ENCODE data around the gene MLYCD. TPM values are rescaled to one million over a fixed set of nuclear protein-coding genes. Genes with fewer than 3 reads are reported as not detected.

MLYCD gene
- total and polyA plus RNA-seq, 2 experiments from 2014 or later, result 3.2 to 7.2 TPM

DNA sequence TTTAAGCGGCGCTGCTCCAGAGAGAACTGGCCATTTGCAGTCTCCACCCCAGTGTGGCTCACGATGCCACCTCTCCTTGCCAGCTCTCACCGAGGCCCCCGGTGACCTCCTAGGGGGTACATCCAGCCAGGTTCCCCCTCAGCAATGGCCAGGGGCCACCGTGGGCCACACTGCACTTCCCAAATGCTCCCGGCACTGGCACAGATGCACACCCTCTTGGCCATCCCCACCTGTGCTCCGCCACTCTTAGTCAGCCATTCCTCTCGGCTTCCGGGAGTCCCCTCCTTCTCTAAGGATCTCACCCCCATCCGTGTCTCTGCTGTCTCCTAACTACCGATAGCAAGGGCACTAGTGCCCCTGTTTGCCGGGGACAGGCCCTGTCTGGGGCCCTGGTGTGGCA is 25.8 kb downstream of the MLYCD start:
- Histone ChIP-seq H3K9me2 (ENCODE audit: insufficient read depth) (no peaks in the 10 kb centered on the region), H2AFZ (no peak overlapping the region), H3K4me3 (no peak overlapping the region), H3K36me3 (ENCODE audit: insufficient read depth) (no peaks in the 10 kb centered on the region), H3K4me1 (ENCODE audit: insufficient read depth) (peaks cover 13% of the 10 kb centered on the region), H3K79me2 (replicated peaks; ENCODE audit: insufficient read depth) (no peaks in the 10 kb centered on the region), H4K20me1 (replicated peaks; ENCODE audit: insufficient read depth) (no peaks in the 10 kb centered on the region), H3K27ac (ENCODE audit: low read depth) (no peak overlapping the region), H3K27me3 (ENCODE audit: insufficient read depth) (no peaks in the 10 kb centered on the region), H3F3A (replicated peaks; ENCODE audit: low read depth) (no peaks in the 10 kb centered on the region), H3K4me2 (no peak overlapping the region)
- no peak overlapping the region for H3K27ac Mint-ChIP-seq
- H3K4me3 Mint-ChIP-seq, result no peak overlapping the region
- DNase-seq (ENCODE audit: low spot score) (no peak), ATAC-seq (no peak)
- H3K27me3 Mint-ChIP-seq (ENCODE audit: insufficient read depth, low read depth, poor library complexity), result peaks cover 17% of the 10 kb centered on the region
- peaks cover 2% of the 10 kb centered on the region; the same call in 2 of the 3 replicates for H3K9me3 Mint-ChIP-seq
- H3K4me1 Mint-ChIP-seq, result peaks cover 21% of the 10 kb centered on the region
- peaks cover 16% of the 10 kb centered on the region for H3K36me3 Mint-ChIP-seq (ENCODE audit: low read depth)
- no peak for TF ChIP-seq ZNF331 (CRISPR knock-in tag; IDR thresholded peaks at IDR 0.05; ENCODE audit: low read depth)
- TF ChIP-seq REST (IDR thresholded peaks at IDR 0.05; ENCODE audit: unreplicated experiment), result no peak
- TF ChIP-seq NANOG (IDR thresholded peaks at IDR 0.05; ENCODE audit: borderline replicate concordance), result no peak
- no peak for TF ChIP-seq EZH2 (IDR thresholded peaks at IDR 0.05; ENCODE audit: low read depth, unreplicated experiment)

DNA sequence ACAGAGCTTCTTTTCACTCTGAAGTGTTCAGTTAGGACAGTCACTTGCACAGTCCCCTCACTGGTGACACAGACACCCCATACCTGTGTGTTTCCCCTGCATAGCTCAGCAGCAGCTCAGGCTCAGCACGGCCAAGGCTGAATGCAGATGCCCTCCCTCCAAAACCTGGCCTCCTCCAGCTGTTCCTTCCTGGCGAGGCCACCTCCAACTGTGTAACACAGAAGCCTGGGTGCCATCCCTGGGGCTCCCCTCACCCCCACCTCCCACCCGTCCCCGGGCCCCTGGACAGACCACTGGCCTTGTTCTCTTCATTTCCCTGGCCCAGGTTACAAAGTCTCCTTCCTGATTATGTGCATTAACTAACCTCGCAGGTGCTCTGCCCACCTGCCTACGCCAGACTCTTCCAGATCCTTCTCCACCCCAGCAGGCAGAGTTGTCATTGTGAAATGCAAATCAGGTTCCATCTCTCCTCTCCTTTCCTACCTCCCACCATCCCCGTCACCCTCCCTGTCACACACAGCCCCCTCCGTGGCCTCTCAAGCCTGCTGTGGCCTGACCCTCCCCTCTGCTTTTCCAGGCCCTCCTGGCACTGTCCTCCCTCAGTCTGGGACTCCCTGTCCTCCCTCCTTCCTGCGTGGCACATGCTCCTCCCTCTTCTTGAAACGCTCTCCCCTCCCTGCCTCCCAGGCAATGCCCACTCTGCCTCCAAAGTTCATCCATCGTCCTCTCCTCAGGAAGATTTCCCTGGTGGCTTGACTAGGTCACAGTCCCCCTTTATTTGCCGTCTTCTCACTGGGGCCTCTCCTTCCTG is 26.4 kb downstream of the MLYCD start:
- Mint-ChIP-seq H3K27me3 (ENCODE audit: insufficient read depth, low read depth, poor library complexity) (peaks cover 14% of the 10 kb centered on the region), H3K9me3 (no peaks in the 10 kb centered on the region; the same call in 2 of the 3 replicates), H3K27ac (no peak overlapping the region; the same call in 1 of the 2 replicates), H3K36me3 (ENCODE audit: low read depth) (peaks cover 10% of the 10 kb centered on the region), H3K4me1 (peaks cover 21% of the 10 kb centered on the region), H3K4me3 (no peak overlapping the region)
- Histone ChIP-seq H3K4me1 (ENCODE audit: insufficient read depth) (peaks cover 13% of the 10 kb centered on the region), H3K9me2 (ENCODE audit: insufficient read depth) (no peaks in the 10 kb centered on the region), H2AFZ (no peak overlapping the region), H4K20me1 (replicated peaks; ENCODE audit: insufficient read depth) (no peaks in the 10 kb centered on the region), H3K27me3 (ENCODE audit: insufficient read depth) (no peaks in the 10 kb centered on the region), H3K27ac (ENCODE audit: low read depth) (no peak overlapping the region), H3K79me2 (replicated peaks; ENCODE audit: insufficient read depth) (no peaks in the 10 kb centered on the region), H3K36me3 (ENCODE audit: insufficient read depth) (no peaks in the 10 kb centered on the region), H3F3A (replicated peaks; ENCODE audit: low read depth) (no peaks in the 10 kb centered on the region), H3K4me3 (no peak overlapping the region), H3K4me2 (no peak overlapping the region)
- ATAC-seq (no peak), DNase-seq (ENCODE audit: low spot score) (no peak)
- TF ChIP-seq ZNF114 (CRISPR knock-in tag; IDR thresholded peaks at IDR 0.05), result no peak
- TF ChIP-seq CREB1 (CRISPR knock-in tag; IDR thresholded peaks at IDR 0.05; ENCODE audit: low read depth), result no peak
- TF ChIP-seq ZNF331 (CRISPR knock-in tag; IDR thresholded peaks at IDR 0.05; ENCODE audit: low read depth), result no peak
- no peak for TF ChIP-seq NANOG (IDR thresholded peaks at IDR 0.05; ENCODE audit: borderline replicate concordance)
- no peak for TF ChIP-seq EZH2phosphoT487 (IDR thresholded peaks at IDR 0.05; ENCODE audit: unreplicated experiment)
- no peak for TF ChIP-seq EZH2 (IDR thresholded peaks at IDR 0.05; ENCODE audit: low read depth, unreplicated experiment)
- TF ChIP-seq REST (IDR thresholded peaks at IDR 0.05; ENCODE audit: unreplicated experiment), result no peak
- TF ChIP-seq, protein P1, sequence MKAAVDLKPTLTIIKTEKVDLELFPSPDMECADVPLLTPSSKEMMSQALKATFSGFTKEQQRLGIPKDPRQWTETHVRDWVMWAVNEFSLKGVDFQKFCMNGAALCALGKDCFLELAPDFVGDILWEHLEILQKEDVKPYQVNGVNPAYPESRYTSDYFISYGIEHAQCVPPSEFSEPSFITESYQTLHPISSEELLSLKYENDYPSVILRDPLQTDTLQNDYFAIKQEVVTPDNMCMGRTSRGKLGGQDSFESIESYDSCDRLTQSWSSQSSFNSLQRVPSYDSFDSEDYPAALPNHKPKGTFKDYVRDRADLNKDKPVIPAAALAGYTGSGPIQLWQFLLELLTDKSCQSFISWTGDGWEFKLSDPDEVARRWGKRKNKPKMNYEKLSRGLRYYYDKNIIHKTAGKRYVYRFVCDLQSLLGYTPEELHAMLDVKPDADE (IDR thresholded peaks at IDR 0.05), result no peak
- TF ChIP-seq JUNB (IDR thresholded peaks at IDR 0.05; ENCODE audit: unreplicated experiment), result no peak
- no peak for TF ChIP-seq POLR2AphosphoS5 (IDR thresholded peaks at IDR 0.05; ENCODE audit: low read depth)

Data from GM23338 (cell line).